ENCODE data around the gene REEP2.

REEP2 gene

DNA sequence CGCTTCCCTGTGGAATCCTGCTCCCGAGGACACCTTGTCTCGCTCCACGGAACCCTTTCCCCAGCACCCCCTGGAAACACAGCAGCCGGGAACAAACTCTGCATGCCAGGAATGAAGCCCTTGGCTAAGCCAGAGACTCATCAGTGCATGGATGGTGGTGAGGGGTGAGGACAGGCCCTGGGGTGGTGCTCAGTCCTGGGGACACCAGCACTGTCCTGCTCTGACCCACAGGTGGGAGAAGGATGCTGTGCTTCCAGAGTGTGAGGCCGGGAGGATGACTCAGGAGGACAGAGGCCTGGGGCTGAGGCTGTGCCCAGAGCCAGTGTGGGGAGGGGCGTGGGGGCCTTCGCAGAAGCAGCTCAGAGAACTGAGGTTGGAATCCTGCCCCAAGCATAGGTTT lies 15.3 kb downstream of the REEP2 start:
- H3K9me3 ChIP-seq (ENCODE audit: insufficient read depth, low read length) = no peaks in the 10 kb centered on the region
- no peaks in the 10 kb centered on the region for H3K9me2 ChIP-seq (replicated peaks; ENCODE audit: insufficient read depth, low read length)
- TF ChIP-seq EZH2phosphoT487 (conservative IDR thresholded peaks at IDR 0.05; ENCODE audit: low read length) = no peak
- TF ChIP-seq CTCF (IDR thresholded peaks at IDR 0.05; ENCODE audit: insufficient read depth, low read length, poor library complexity, severe bottlenecking) = no peak
- no peak overlapping the region for H3K9ac ChIP-seq (ENCODE audit: low read length)
- H3K36me3 ChIP-seq (ENCODE audit: low read length) = no peaks in the 10 kb centered on the region
- no peak overlapping the region for H3K27ac ChIP-seq (ENCODE audit: low read depth, low read length)
- no peaks in the 10 kb centered on the region for H4K20me1 ChIP-seq (ENCODE audit: low read depth, low read length)
- H3K4me3 ChIP-seq (ENCODE audit: insufficient read depth, low read length, poor library complexity, severe bottlenecking) = no peak overlapping the region
- no peaks in the 10 kb centered on the region for H3F3A ChIP-seq (ENCODE audit: insufficient read depth)
- no peaks in the 10 kb centered on the region for H3K27me3 ChIP-seq (ENCODE audit: low read length)
- no peak overlapping the region for H2AFZ ChIP-seq (ENCODE audit: low read depth, low read length, severe bottlenecking)
- H3K4me2 ChIP-seq (ENCODE audit: low read depth, low read length, poor library complexity, severe bottlenecking) = no peak overlapping the region
- H3K79me2 ChIP-seq (ENCODE audit: insufficient read depth, low read length) = no peaks in the 10 kb centered on the region

DNA sequence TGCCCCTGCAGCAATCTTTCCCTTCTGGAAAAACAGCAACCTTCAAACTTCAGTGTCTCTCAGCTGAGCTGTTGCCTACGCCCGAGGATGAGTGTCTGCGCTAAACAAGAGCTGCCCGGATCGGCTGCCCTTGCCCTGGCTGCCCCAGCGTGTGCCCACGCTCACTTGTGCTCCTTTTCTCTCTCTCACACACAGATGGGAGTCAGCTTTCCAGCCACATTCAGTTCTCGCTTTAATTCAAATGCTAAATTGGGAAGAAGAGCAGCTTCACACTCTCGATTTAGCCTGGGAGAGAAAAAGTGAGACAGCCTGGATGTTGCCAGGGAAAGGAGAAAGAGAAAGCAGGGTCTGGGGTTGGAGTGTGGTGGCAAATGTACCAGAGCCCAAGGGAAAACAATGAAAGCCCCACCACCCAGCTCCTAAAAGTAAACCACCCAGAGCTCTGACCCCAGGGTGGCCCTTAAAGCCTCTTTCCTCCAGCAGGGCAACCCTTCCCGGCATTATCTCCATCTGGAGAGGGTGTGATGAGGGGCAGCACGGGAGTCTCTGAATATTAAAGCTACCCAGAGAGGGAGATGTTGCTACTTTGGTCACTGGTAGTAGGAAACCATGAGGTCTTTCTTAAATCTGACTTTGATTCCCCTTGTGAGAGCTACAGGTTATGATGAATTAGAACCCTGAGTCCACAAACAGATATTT lies 16.5 kb downstream of the REEP2 start:
- H3K9me3 ChIP-seq (ENCODE audit: insufficient read depth, low read length) = no peaks in the 10 kb centered on the region
- H4K20me1 ChIP-seq (ENCODE audit: low read depth, low read length) = no peaks in the 10 kb centered on the region
- H3K4me3 ChIP-seq (ENCODE audit: insufficient read depth, low read length, poor library complexity, severe bottlenecking) = no peak overlapping the region
- no peak for TF ChIP-seq CTCF (IDR thresholded peaks at IDR 0.05; ENCODE audit: insufficient read depth, low read length, poor library complexity, severe bottlenecking)
- no peak for TF ChIP-seq EZH2phosphoT487 (conservative IDR thresholded peaks at IDR 0.05; ENCODE audit: low read length)
- H3K9me2 ChIP-seq (replicated peaks; ENCODE audit: insufficient read depth, low read length) = no peaks in the 10 kb centered on the region
- no peak overlapping the region for H3K27ac ChIP-seq (ENCODE audit: low read depth, low read length)
- H3K27me3 ChIP-seq (ENCODE audit: low read length) = no peaks in the 10 kb centered on the region
- no peaks in the 10 kb centered on the region for H3K36me3 ChIP-seq (ENCODE audit: low read length)
- H3K79me2 ChIP-seq (ENCODE audit: insufficient read depth, low read length) = no peaks in the 10 kb centered on the region
- no peak overlapping the region for H3K9ac ChIP-seq (ENCODE audit: low read length)
- no peaks in the 10 kb centered on the region for H3F3A ChIP-seq (ENCODE audit: insufficient read depth)
- H3K4me2 ChIP-seq (ENCODE audit: low read depth, low read length, poor library complexity, severe bottlenecking) = no peak overlapping the region
- H2AFZ ChIP-seq (ENCODE audit: low read depth, low read length, severe bottlenecking) = no peak overlapping the region

DNA sequence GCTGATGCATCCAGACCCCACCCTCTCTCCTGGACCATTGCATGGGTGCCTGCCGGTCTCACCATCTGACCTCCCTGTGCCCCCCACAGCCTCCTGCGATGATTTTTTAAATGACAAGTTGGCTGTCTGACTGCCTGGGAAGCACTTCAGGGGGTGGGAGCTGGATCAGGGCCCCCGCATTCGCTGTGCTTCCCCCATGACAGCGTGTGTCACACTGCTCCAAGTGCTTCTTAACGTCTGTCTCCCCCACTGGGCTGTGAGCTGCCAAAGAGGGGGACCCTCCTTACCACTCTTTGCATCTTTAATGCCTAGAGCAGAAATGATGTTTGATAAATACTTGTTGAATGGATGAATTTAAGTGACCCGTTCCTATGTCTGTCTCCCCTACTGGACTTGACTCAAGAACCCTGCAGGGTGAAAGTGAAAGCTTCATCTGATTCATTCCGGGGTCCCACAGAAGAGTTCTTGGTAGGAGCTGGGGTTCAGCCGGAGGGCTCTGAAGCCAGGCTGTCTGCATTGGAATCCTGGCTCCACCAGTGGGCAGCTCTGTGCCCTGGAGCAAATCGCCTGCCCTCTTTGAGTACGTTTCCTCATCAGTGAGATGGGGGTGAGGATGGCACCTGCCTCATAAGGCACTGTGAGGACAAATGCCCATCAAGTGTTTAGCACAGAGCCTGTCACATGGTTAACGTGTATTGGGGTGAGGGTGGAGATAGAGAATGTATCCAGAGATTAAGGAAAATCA lies 18.8 kb downstream of the REEP2 start:
- Histone ChIP-seq H3K36me3 (ENCODE audit: low read length) (no peaks in the 10 kb centered on the region), H3K79me2 (ENCODE audit: insufficient read depth, low read length) (no peaks in the 10 kb centered on the region), H3K4me2 (ENCODE audit: low read depth, low read length, poor library complexity, severe bottlenecking) (no peak overlapping the region), H3K4me3 (ENCODE audit: insufficient read depth, low read length, poor library complexity, severe bottlenecking) (no peak overlapping the region), H3K9ac (ENCODE audit: low read length) (no peak overlapping the region), H4K20me1 (ENCODE audit: low read depth, low read length) (no peaks in the 10 kb centered on the region), H3K9me3 (ENCODE audit: insufficient read depth, low read length) (no peaks in the 10 kb centered on the region), H2AFZ (ENCODE audit: low read depth, low read length, severe bottlenecking) (no peak overlapping the region), H3K27ac (ENCODE audit: low read depth, low read length) (no peak overlapping the region), H3F3A (ENCODE audit: insufficient read depth) (no peaks in the 10 kb centered on the region), H3K9me2 (replicated peaks; ENCODE audit: insufficient read depth, low read length) (no peaks in the 10 kb centered on the region), H3K27me3 (ENCODE audit: low read length) (no peaks in the 10 kb centered on the region)
- TF ChIP-seq EZH2phosphoT487 (conservative IDR thresholded peaks at IDR 0.05; ENCODE audit: low read length) (no peak), CTCF (IDR thresholded peaks at IDR 0.05; ENCODE audit: insufficient read depth, low read length, poor library complexity, severe bottlenecking) (no peak)

All from SU-DHL-6 (cell line).